HepG2 (cell line): ENCODE measurements around the gene ATRIP. TPM values are rescaled to one million over a fixed set of nuclear protein-coding genes. Genes with fewer than 3 reads are reported as not detected.

ENCODE experiments used
- ATAD3A ChIP-seq: sonication (generic); formaldehyde crosslinking; IDR thresholded peaks from 2 replicates; pipeline ENCODE4 v1.4.0; 2020; ENCODE audit warnings: missing genetic modification reagents
- CEBPG ChIP-seq: IDR thresholded peaks from 2 replicates; pipeline ENCODE4 v1.6.1; 2016
- CENPBD1 ChIP-seq: sonication (generic); formaldehyde crosslinking; IDR thresholded peaks from 2 replicates; pipeline ENCODE4 v1.8.0; 2022; ENCODE audit warnings: missing genetic modification reagents, low read depth, mild to moderate bottlenecking, borderline replicate concordance
- FOXA1 ChIP-seq, 2 experiments: fragments of 450-650 bp in 1 of 2; sonication (generic) in 1 of 2; formaldehyde crosslinking in 1 of 2; IDR thresholded peaks; 2 replicates each; pipeline versions ENCODE4 v1.4.0 to v1.6.1; 2016 to 2020; ENCODE audit warnings: missing genetic modification reagents in 1 of 2
- FOXO1 ChIP-seq: sonication (generic); formaldehyde crosslinking; IDR thresholded peaks from 2 replicates; pipeline ENCODE4 v1.4.0; 2020; ENCODE audit warnings: missing genetic modification reagents
- FOXP1 ChIP-seq, 2 experiments: fragments of 450-650 bp in 1 of 2; IDR thresholded peaks; 2 replicates each; pipeline ENCODE4 v1.6.1; 2017 to 2018; ENCODE audit warnings: antibody characterized with exemption in 1 of 2
- HDAC1 ChIP-seq: sonication (generic); formaldehyde crosslinking; IDR thresholded peaks from 2 replicates; pipeline ENCODE4 v1.5.1; 2020; ENCODE audit warnings: mild to moderate bottlenecking, missing genetic modification reagents
- HMGXB4 ChIP-seq, 2 experiments: sonication (generic) in 1 of 2; formaldehyde crosslinking in 1 of 2; IDR thresholded peaks; 2 replicates each; pipeline versions ENCODE4 v1.4.0 to v1.6.1; 2018 to 2020; ENCODE audit warnings: missing genetic modification reagents in 2 of 2, borderline replicate concordance in 1 of 2, low read depth in 1 of 2, mild to moderate bottlenecking in 1 of 2, missing biosample characterization in 1 of 2
- HNRNPL ChIP-seq: fragments of 200-400 bp; formaldehyde crosslinking; IDR thresholded peaks from 2 replicates; pipeline ENCODE4 v1.6.1; 2017; ENCODE audit warnings: mild to moderate bottlenecking, low read depth, low read length
- KLF16 ChIP-seq, 2 experiments: sonication (generic) in 1 of 2; formaldehyde crosslinking in 1 of 2; IDR thresholded peaks; 2 replicates each; pipeline versions ENCODE4 v1.6.1 to v1.8.0; 2016 to 2023; ENCODE audit warnings: missing genetic modification reagents in 2 of 2, missing compliant biosample characterization in 1 of 2
- MIXL1 ChIP-seq: IDR thresholded peaks from 2 replicates; pipeline ENCODE4 v1.6.1; 2016
- PAXIP1 ChIP-seq: sonication (generic); formaldehyde crosslinking; conservative IDR thresholded peaks from 2 replicates; pipeline ENCODE4 v1.4.0; 2020; ENCODE audit warnings: mild to moderate bottlenecking, missing genetic modification reagents, moderate library complexity
- POLR2G ChIP-seq: fragments of 200-400 bp; formaldehyde crosslinking; IDR thresholded peaks from 2 replicates; pipeline ENCODE4 v1.6.1; 2018; ENCODE audit warnings: mild to moderate bottlenecking, low read depth, low read length, moderate library complexity
- SALL1 ChIP-seq: sonication (generic); formaldehyde crosslinking; IDR thresholded peaks from 2 replicates; pipeline ENCODE4 v1.8.0; 2022; ENCODE audit warnings: mild to moderate bottlenecking, missing genetic modification reagents
- SNAPC2 ChIP-seq: sonication (generic); formaldehyde crosslinking; IDR thresholded peaks from 2 replicates; pipeline ENCODE4 v1.8.1; 2022; ENCODE audit warnings: mild to moderate bottlenecking, missing genetic modification reagents
- SOX13 ChIP-seq, 3 experiments: fragments of 450-650 bp in 1 of 3; sonication (generic) in 1 of 3; formaldehyde crosslinking in 1 of 3; IDR thresholded peaks in 2 of 3; conservative IDR thresholded peaks in 1 of 3; 2 replicates each; pipeline versions ENCODE4 v1.5.0 to v1.6.1; 2016 to 2020; ENCODE audit warnings: antibody characterized with exemption in 1 of 3, mild to moderate bottlenecking in 1 of 3, missing compliant biosample characterization in 1 of 3, missing genetic modification reagents in 1 of 3, moderate library complexity in 1 of 3
- TEAD3 ChIP-seq: optimal IDR thresholded peaks from 2 replicates; pipeline ENCODE3; 2016; ENCODE audit warnings: borderline replicate concordance
- ZBTB7B ChIP-seq: sonication (generic); formaldehyde crosslinking; IDR thresholded peaks from 2 replicates; pipeline ENCODE4 v1.4.0; 2020; ENCODE audit warnings: missing genetic modification reagents
- ZSCAN9 ChIP-seq: IDR thresholded peaks from 2 replicates; pipeline ENCODE4 v1.6.1; 2016; ENCODE audit warnings: borderline replicate concordance
- polyA plus RNA-seq, 8 experiments: library from polyadenylated mRNA; depleted of rRNA in 3 of 8; stranded (reverse) in 7 of 8; unstranded in 1 of 8; fragments of >200 nt; fragmentation: Illumina TruSeq in 4 of 8; extraction: Trizol in 4 of 8; gene quantifications; 2 replicates each; pipeline versions ENCODE4 v1.2.1 to v1.2.3, GENCODE V29; 2011 to 2016; ENCODE audit warnings: low read depth in 4 of 8, missing spikeins in 1 of 8, mixed read lengths in 1 of 8; ENCODE audit not compliant: insufficient read depth in 1 of 8
- total RNA-seq, 5 experiments: library from RNA; depleted of rRNA; stranded (reverse); fragments of >200 nt; fragmentation: Illumina TruSeq; extraction: Trizol; gene quantifications; 2 replicates each; pipeline ENCODE4 v1.2.3, GENCODE V29; 2016; ENCODE audit warnings: low read depth in 1 of 5
- TF ChIP-seq, protein P1 (sequence below): sonication (generic); formaldehyde crosslinking; conservative IDR thresholded peaks from 2 replicates; pipeline ENCODE4 v1.4.0; 2020; ENCODE audit warnings: missing genetic modification reagents

Gene ATRIP
- total and polyA plus RNA-seq, 2 of the 13 experiments (the other 11 are each of a cell fraction or from before 2014, with no cell fraction given), result 5.1 to 12.5 TPM

GRCh38 chr3:48426944-48427629 is 19.4 kb upstream of the ATRIP start (continued):
- TF ChIP-seq FOXO1 (CRISPR knock-in tag), result 0 out of 2 replicates have a peak, but pooled peaks have one; percentile 8
- TF ChIP-seq HNRNPL, result peak; percentile 17; the same call in 1 of the 2 replicates
- TF ChIP-seq TEAD3 (CRISPR knock-in tag), result peak; percentile 73
- TF ChIP-seq ZBTB7B (CRISPR knock-in tag), result peak; percentile 87; the same call in 1 of the 2 replicates
- TF ChIP-seq SOX13 (IDR thresholded peaks at IDR 0.05), result no peak
- TF ChIP-seq SOX13 (CRISPR knock-in tag; conservative IDR thresholded peaks at IDR 0.05 in 1 of 2, IDR thresholded peaks at IDR 0.05 in 1 of 2), result peak in 1 of 2 experiments; percentile 45; a peak in 1 of 4 replicates
- TF ChIP-seq, protein P1, sequence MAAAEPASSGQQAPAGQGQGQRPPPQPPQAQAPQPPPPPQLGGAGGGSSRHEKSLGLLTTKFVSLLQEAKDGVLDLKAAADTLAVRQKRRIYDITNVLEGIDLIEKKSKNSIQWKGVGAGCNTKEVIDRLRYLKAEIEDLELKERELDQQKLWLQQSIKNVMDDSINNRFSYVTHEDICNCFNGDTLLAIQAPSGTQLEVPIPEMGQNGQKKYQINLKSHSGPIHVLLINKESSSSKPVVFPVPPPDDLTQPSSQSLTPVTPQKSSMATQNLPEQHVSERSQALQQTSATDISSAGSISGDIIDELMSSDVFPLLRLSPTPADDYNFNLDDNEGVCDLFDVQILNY (CRISPR knock-in tag), result no peak
- TF ChIP-seq ATAD3A (CRISPR knock-in tag), result no peak
- no peak for TF ChIP-seq SNAPC2
- peak; percentile 17 for TF ChIP-seq POLR2G
- TF ChIP-seq KLF16 (CRISPR knock-in tag; IDR thresholded peaks at IDR 0.05), result peak in 1 of 2 experiments; percentile 45; a peak in 1 of 4 replicates
- TF ChIP-seq CEBPG (CRISPR knock-in tag), result peak; percentile 21; the same call in 1 of the 2 replicates
- peak; percentile 36; the same call in 1 of the 2 replicates for TF ChIP-seq HDAC1
- TF ChIP-seq CENPBD1 (CRISPR knock-in tag), result 0 out of 2 replicates have a peak, but pooled peaks have one; percentile 42
- peak; percentile 54 for TF ChIP-seq SALL1 (CRISPR knock-in tag)
- TF ChIP-seq HMGXB4 (CRISPR knock-in tag; IDR thresholded peaks at IDR 0.05; ENCODE audit: borderline replicate concordance in 1 of 2, low read depth in 1 of 2), result peak in 1 of 2 experiments; percentile 27; a peak in 1 of 4 replicates
- TF ChIP-seq ZSCAN9 (CRISPR knock-in tag), result 0 out of 2 replicates have a peak, but pooled peaks have one; percentile 40
- 0 out of 2 replicates have a peak, but pooled peaks have one; percentile 28 for TF ChIP-seq MIXL1 (CRISPR knock-in tag)
- no peak for TF ChIP-seq FOXP1 (IDR thresholded peaks at IDR 0.05)
- 0 out of 2 replicates have a peak, but pooled peaks have one; percentile 38 for TF ChIP-seq FOXP1 (CRISPR knock-in tag; IDR thresholded peaks at IDR 0.05)
- no peak for TF ChIP-seq FOXA1 (IDR thresholded peaks at IDR 0.05)
- peak; percentile 58 for TF ChIP-seq FOXA1 (CRISPR knock-in tag; IDR thresholded peaks at IDR 0.05)
- peak; percentile 67 for TF ChIP-seq PAXIP1 (CRISPR knock-in tag)
